Mesodermal cell (in vitro differentiated cells): ENCODE results near the gene ARL6IP1. TPM values are rescaled to one million over a fixed set of nuclear protein-coding genes. Genes with fewer than 3 reads are reported as not detected.
A peak's percentile ranks its signal among the peaks of the same experiment; 100 is the strongest.

Source experiments
- H3K27ac ChIP-seq: 2 replicates; pipeline ENCODE4 v1.7.0; 2013; ENCODE audit warnings: mild to moderate bottlenecking, low read depth, low read length, moderate library complexity; ENCODE audit not compliant: severe bottlenecking
- H3K36me3 ChIP-seq: 2 replicates; pipeline ENCODE4 v1.7.1; 2013; ENCODE audit warnings: mild to moderate bottlenecking, low read length, moderate library complexity; ENCODE audit not compliant: control insufficient read depth, insufficient read depth
- H3K4me1 ChIP-seq: one replicate; pipeline ENCODE4 v1.7.1; 2013; ENCODE audit warnings: mild to moderate bottlenecking, low read length; ENCODE audit not compliant: insufficient read depth, control insufficient read depth, poor library complexity, severe bottlenecking
- H3K4me3 ChIP-seq: 2 replicates; pipeline ENCODE4 v1.7.0; 2013; ENCODE audit warnings: low read length, control low read depth, mild to moderate bottlenecking; ENCODE audit not compliant: insufficient read depth, poor library complexity, severe bottlenecking; ENCODE audit errors: extremely low read depth
- H3K9me3 ChIP-seq: 2 replicates; pipeline ENCODE4 v1.7.1; 2013; ENCODE audit warnings: mild to moderate bottlenecking, low read length, moderate library complexity; ENCODE audit not compliant: control insufficient read depth
- WGBS, 2 experiments: methylation state at CpG; one replicate each; pipeline ENCODE4 v1.1.5; 2013; ENCODE audit warnings: missing lambda C conversion rate in 2 of 2; ENCODE audit not compliant: insufficient coverage in 2 of 2; 5-methylcytosine and 5-hydroxymethylcytosine counted together
- polyA plus RNA-seq, 2 experiments: library from polyadenylated mRNA; stranded (reverse); fragments of 50-300 nt; gene quantifications; one replicate each; pipeline ENCODE4 v1.2.3, GENCODE V29; 2013

Gene ARL6IP1
- polyA plus RNA-seq (2013, experiment 1 of 2), result 236 TPM
- polyA plus RNA-seq (2013, experiment 2 of 2), result 268 TPM

- Histone ChIP-seq H3K36me3 (peaks cover 31% of the 10 kb centered on the region), H3K4me1 (peaks cover 20% of the 10 kb centered on the region), H3K27ac (peak within 1 kb of the TSS; percentile 91), H3K4me3 (peak within 1 kb of the TSS; percentile 94), H3K9me3 (no peaks in the 10 kb centered on the region)
- 1% methylated on average over 56 to 68 of the region's 77 CpGs for WGBS, 2 experiments
Observed at GRCh38 chr16:18801145-18801972, at the start of gene ARL6IP1. ARL6IP1 (minus strand) TSS chr16:18801549; CDS start chr16:18801466, 83 bp downstream.

- WGBS, 2 experiments, result no CpG with 5 or more reads among the region's 1 CpG
- Histone ChIP-seq H3K9me3 (no peaks in the 10 kb centered on the region), H3K36me3 (peaks cover 85% of the 10 kb centered on the region), H3K27ac (no peak overlapping the region), H3K4me1 (no peaks in the 10 kb centered on the region), H3K4me3 (no peak overlapping the region)
Observed at GRCh38 chr16:18846416-18846815, 45.1 kb upstream of the ARL6IP1 start.

- 92 to 95% methylated on average over 4 to 5 of the region's 6 CpGs for WGBS, 2 experiments
- no peaks in the 10 kb centered on the region for H3K9me3 ChIP-seq
- no peak overlapping the region for H3K27ac ChIP-seq
- no peaks in the 10 kb centered on the region for H3K4me1 ChIP-seq
- H3K36me3 ChIP-seq, result peaks cover 81% of the 10 kb centered on the region
- no peak overlapping the region for H3K4me3 ChIP-seq
Observed at GRCh38 chr16:18842565-18842964, 41.2 kb upstream of the ARL6IP1 start.

- H3K27ac ChIP-seq, result no peak overlapping the region
- H3K4me1 ChIP-seq, result no peaks in the 10 kb centered on the region
- 91 to 100% methylated on average over 2 to 3 of the region's 7 CpGs for WGBS, 2 experiments
- H3K36me3 ChIP-seq, result peaks cover 81% of the 10 kb centered on the region
- no peaks in the 10 kb centered on the region for H3K9me3 ChIP-seq
- no peak overlapping the region for H3K4me3 ChIP-seq
Observed at GRCh38 chr16:18841833-18842525, 40.6 kb upstream of the ARL6IP1 start.

GRCh38 chr16:18839555-18839954 is 38.2 kb upstream of the ARL6IP1 start:
- Histone ChIP-seq H3K9me3 (no peaks in the 10 kb centered on the region), H3K27ac (no peak overlapping the region), H3K4me3 (no peak overlapping the region), H3K4me1 (no peaks in the 10 kb centered on the region), H3K36me3 (peaks cover 87% of the 10 kb centered on the region)
- WGBS, 2 experiments, result 78 to 93% methylated on average over 2 to 3 of the region's 6 CpGs

- Histone ChIP-seq H3K27ac (no peak overlapping the region), H3K4me3 (no peak overlapping the region), H3K9me3 (no peaks in the 10 kb centered on the region), H3K4me1 (no peaks in the 10 kb centered on the region), H3K36me3 (peaks cover 92% of the 10 kb centered on the region)
Observed at GRCh38 chr16:18836702-18837101, 35.4 kb upstream of the ARL6IP1 start.

- H3K4me3 ChIP-seq, result no peak overlapping the region
- no peaks in the 10 kb centered on the region for H3K4me1 ChIP-seq
- no peaks in the 10 kb centered on the region for H3K9me3 ChIP-seq
- peaks cover 93% of the 10 kb centered on the region for H3K36me3 ChIP-seq
- 100% methylated on average over 1 of the region's 4 CpGs for whole genome bisulfite sequencing, 2 experiments
- H3K27ac ChIP-seq, result no peak overlapping the region
Observed at GRCh38 chr16:18834864-18835263, 33.5 kb upstream of the ARL6IP1 start.

- no peaks in the 10 kb centered on the region for H3K4me1 ChIP-seq
- WGBS, 2 experiments, result 95 to 100% methylated on average over 4 to 6 of the region's 9 CpGs
- H3K9me3 ChIP-seq, result no peaks in the 10 kb centered on the region
- no peak overlapping the region for H3K27ac ChIP-seq
- H3K4me3 ChIP-seq, result no peak overlapping the region
- H3K36me3 ChIP-seq, result peaks cover 95% of the 10 kb centered on the region
Observed at GRCh38 chr16:18833707-18834505, 32.6 kb upstream of the ARL6IP1 start.

GRCh38 chr16:18832613-18833012 is 31.3 kb upstream of the ARL6IP1 start:
- H3K36me3 ChIP-seq, result peaks cover 94% of the 10 kb centered on the region
- no peaks in the 10 kb centered on the region for H3K9me3 ChIP-seq
- H3K27ac ChIP-seq, result no peak overlapping the region
- 94 to 96% methylated on average over 3 to 4 of the region's 8 CpGs for WGBS, 2 experiments
- no peaks in the 10 kb centered on the region for H3K4me1 ChIP-seq
- no peak overlapping the region for H3K4me3 ChIP-seq

GRCh38 chr16:18832006-18832405 is 30.7 kb upstream of the ARL6IP1 start:
- H3K27ac ChIP-seq, result no peak overlapping the region
- no peaks in the 10 kb centered on the region for H3K9me3 ChIP-seq
- no peaks in the 10 kb centered on the region for H3K4me1 ChIP-seq
- WGBS, 2 experiments, result 100% methylated on average over 1 to 2 of the region's 2 CpGs
- peaks cover 90% of the 10 kb centered on the region for H3K36me3 ChIP-seq
- H3K4me3 ChIP-seq, result no peak overlapping the region
